HepG2 (cell line): ENCODE data around the gene UCHL3. TPM values are rescaled to one million over a fixed set of nuclear protein-coding genes. Genes with fewer than 3 reads are reported as not detected.

Experiments used
- ATM ChIP-seq: fragments of 450-650 bp; IDR thresholded peaks from 2 replicates; pipeline ENCODE4 v1.7.1; 2017; ENCODE audit warnings: mild to moderate bottlenecking, borderline replicate concordance
- CBX2 ChIP-seq, 2 experiments: fragments of 200-600 bp in 1 of 2; sonication (generic); formaldehyde crosslinking in 1 of 2; IDR thresholded peaks; 2 replicates each; pipeline versions ENCODE4 v1.7.0 to v1.8.1; 2018 to 2022; ENCODE audit warnings: low read depth in 2 of 2, low read length in 1 of 2, mild to moderate bottlenecking in 1 of 2, missing genetic modification reagents in 1 of 2
- FOXA1 ChIP-seq, 2 experiments: fragments of 450-650 bp in 1 of 2; sonication (generic) in 1 of 2; formaldehyde crosslinking in 1 of 2; IDR thresholded peaks; 2 replicates each; pipeline versions ENCODE4 v1.4.0 to v1.6.1; 2016 to 2020; ENCODE audit warnings: missing genetic modification reagents in 1 of 2
- HNF1B ChIP-seq: sonication (generic); formaldehyde crosslinking; IDR thresholded peaks from 2 replicates; pipeline ENCODE4 v1.5.1; 2020; ENCODE audit warnings: mild to moderate bottlenecking, moderate library complexity, missing genetic modification reagents
- KLF13 ChIP-seq: sonication (generic); formaldehyde crosslinking; IDR thresholded peaks from 2 replicates; pipeline ENCODE4 v1.4.0; 2020; ENCODE audit warnings: mild to moderate bottlenecking, missing genetic modification reagents
- MBNL3 ChIP-seq: fragments of 250-450 bp; sonication (Bioruptor Pico); conservative IDR thresholded peaks from 2 replicates; pipeline ENCODE4 v1.8.0; 2022; ENCODE audit warnings: mild to moderate bottlenecking, inconsistent platforms
- NFKBIZ ChIP-seq: IDR thresholded peaks from 2 replicates; pipeline ENCODE4 v1.6.1; 2018; ENCODE audit warnings: missing genetic modification reagents, missing compliant biosample characterization
- NR2C2 ChIP-seq: sonication (generic); formaldehyde crosslinking; IDR thresholded peaks from 2 replicates; pipeline ENCODE4 v1.4.0; 2020; ENCODE audit warnings: missing genetic modification reagents, mild to moderate bottlenecking, moderate library complexity, borderline replicate concordance
- SALL2 ChIP-seq: sonication (generic); formaldehyde crosslinking; IDR thresholded peaks from 2 replicates; pipeline ENCODE4 v1.8.1; 2023; ENCODE audit warnings: mild to moderate bottlenecking, missing genetic modification reagents, inconsistent platforms
- SETDB1 ChIP-seq: sonication (generic); formaldehyde crosslinking; IDR thresholded peaks from 2 replicates; pipeline ENCODE4 v1.5.1; 2020; ENCODE audit warnings: missing genetic modification reagents, mild to moderate bottlenecking, borderline replicate concordance
- SIN3B ChIP-seq: fragments of 150-350 bp; IDR thresholded peaks from 2 replicates; pipeline ENCODE4 v1.6.1; 2014; ENCODE audit warnings: low read length
- SP4 ChIP-seq: sonication (generic); formaldehyde crosslinking; IDR thresholded peaks from 2 replicates; pipeline ENCODE4 v1.8.1; 2023; ENCODE audit warnings: mild to moderate bottlenecking, missing genetic modification reagents
- SYNCRIP ChIP-seq: fragments of 200-400 bp; formaldehyde crosslinking; IDR thresholded peaks from 2 replicates; pipeline ENCODE4 v1.6.1; 2018; ENCODE audit warnings: mild to moderate bottlenecking, low read depth, low read length; ENCODE audit not compliant: insufficient read depth
- TBP ChIP-seq: sonication (generic); formaldehyde crosslinking; IDR thresholded peaks from 2 replicates; pipeline ENCODE4 v1.5.0; 2020; ENCODE audit warnings: missing genetic modification reagents
- ZFP37 ChIP-seq: sonication (generic); formaldehyde crosslinking; IDR thresholded peaks from 2 replicates; pipeline ENCODE4 v1.4.0; 2020; ENCODE audit warnings: missing genetic modification reagents, borderline replicate concordance
- ZKSCAN1 ChIP-seq: fragments of 150-350 bp; IDR thresholded peaks from 2 replicates; pipeline ENCODE4 v1.6.1; 2014; ENCODE audit warnings: low read length
- ZNF136 ChIP-seq: sonication (generic); formaldehyde crosslinking; IDR thresholded peaks from 2 replicates; pipeline ENCODE4 v1.8.1; 2022; ENCODE audit warnings: low read depth, mild to moderate bottlenecking, moderate library complexity, missing genetic modification reagents
- ZNF142 ChIP-seq: sonication (generic); formaldehyde crosslinking; IDR thresholded peaks from 2 replicates; pipeline ENCODE4 v1.4.0; 2020; ENCODE audit warnings: missing genetic modification reagents
- ZNF234 ChIP-seq: sonication (generic); formaldehyde crosslinking; conservative IDR thresholded peaks from 2 replicates; pipeline ENCODE4 v1.5.1; 2020; ENCODE audit warnings: mild to moderate bottlenecking, missing genetic modification reagents
- ZNF3 ChIP-seq: IDR thresholded peaks from 2 replicates; pipeline ENCODE4 v1.7.0; 2017; ENCODE audit warnings: inconsistent platforms
- ZNF530 ChIP-seq: sonication (generic); formaldehyde crosslinking; IDR thresholded peaks from 2 replicates; pipeline ENCODE4 v1.5.0; 2020; ENCODE audit warnings: low read depth, mild to moderate bottlenecking, missing genetic modification reagents
- ZNF562 ChIP-seq: sonication (generic); formaldehyde crosslinking; IDR thresholded peaks from 2 replicates; pipeline ENCODE4 v1.8.0; 2022; ENCODE audit warnings: missing genetic modification reagents, borderline replicate concordance
- ZNF772 ChIP-seq: sonication (generic); formaldehyde crosslinking; IDR thresholded peaks from 2 replicates; pipeline ENCODE4 v1.5.0; 2020; ENCODE audit warnings: mild to moderate bottlenecking, missing genetic modification reagents
- ZNF839 ChIP-seq: sonication (generic); formaldehyde crosslinking; IDR thresholded peaks from 2 replicates; pipeline ENCODE4 v1.4.0; 2020; ENCODE audit warnings: missing genetic modification reagents, mild to moderate bottlenecking, borderline replicate concordance
- polyA plus RNA-seq, 8 experiments: library from polyadenylated mRNA; depleted of rRNA in 3 of 8; stranded (reverse) in 7 of 8; unstranded in 1 of 8; fragments of >200 nt; fragmentation: Illumina TruSeq in 4 of 8; extraction: Trizol in 4 of 8; gene quantifications; 2 replicates each; pipeline versions ENCODE4 v1.2.1 to v1.2.3, GENCODE V29; 2011 to 2016; ENCODE audit warnings: low read depth in 4 of 8, missing spikeins in 1 of 8, mixed read lengths in 1 of 8; ENCODE audit not compliant: insufficient read depth in 1 of 8
- total RNA-seq, 5 experiments: library from RNA; depleted of rRNA; stranded (reverse); fragments of >200 nt; fragmentation: Illumina TruSeq; extraction: Trizol; gene quantifications; 2 replicates each; pipeline ENCODE4 v1.2.3, GENCODE V29; 2016; ENCODE audit warnings: low read depth in 1 of 5

The UCHL3 gene
- total and polyA plus RNA-seq, 2 of the 13 experiments (the other 11 are each of a cell fraction or from before 2014, with no cell fraction given) = 36.2 to 93.3 TPM

GRCh38 chr13:75635101-75635827, 85.7 kb downstream of the UCHL3 start (continued):
- TF ChIP-seq ZNF142 (peak; percentile 68; the same call in 1 of the 2 replicates), ZNF136 (no peak), ZNF234 (CRISPR knock-in tag) (no peak), TBP (CRISPR knock-in tag) (no peak), ZKSCAN1 (no peak), MBNL3 (CRISPR knock-in tag) (no peak), CBX2 (IDR thresholded peaks at IDR 0.05; ENCODE audit: low read depth, low read length) (no peak), CBX2 (CRISPR knock-in tag; IDR thresholded peaks at IDR 0.05; ENCODE audit: low read depth) (no peak), ZNF772 (CRISPR knock-in tag) (0 out of 2 replicates have a peak, but pooled peaks have one; percentile 13), NR2C2 (CRISPR knock-in tag) (no peak), ZNF3 (CRISPR knock-in tag) (peak; percentile 78), SYNCRIP (no peak), ZFP37 (no peak), HNF1B (no peak), FOXA1 (IDR thresholded peaks at IDR 0.05) (no peak), FOXA1 (CRISPR knock-in tag; IDR thresholded peaks at IDR 0.05) (no peak), KLF13 (CRISPR knock-in tag) (0 out of 2 replicates have a peak, but pooled peaks have one; percentile 79), SALL2 (CRISPR knock-in tag) (peak; percentile 88; the same call in 1 of the 2 replicates), SETDB1 (CRISPR knock-in tag) (no peak), ZNF839 (CRISPR knock-in tag) (peak; percentile 80; the same call in 1 of the 2 replicates), ZNF562 (CRISPR knock-in tag) (no peak), NFKBIZ (no peak), SIN3B (no peak), SP4 (no peak), ATM (no peak), ZNF530 (no peak)
